H1 (cell line): ENCODE measurements around the gene AQP12A. TPM values are rescaled to one million over a fixed set of nuclear protein-coding genes. Genes with fewer than 3 reads are reported as not detected.

Source experiments
- FOSL1 ChIP-seq: IDR thresholded peaks from 2 replicates; pipeline ENCODE4 v1.6.1; 2011; ENCODE audit warnings: mild to moderate bottlenecking, low read depth, low read length, moderate library complexity; ENCODE audit not compliant: insufficient read depth
- KDM5A ChIP-seq: fragments of 200-600 bp; IDR thresholded peaks from 2 replicates; pipeline ENCODE4 v1.7.1; 2012; ENCODE audit warnings: mild to moderate bottlenecking, low read length, inconsistent platforms, mixed read lengths
- MAFK ChIP-seq: IDR thresholded peaks from 2 replicates; pipeline ENCODE4 v1.6.1; 2012; ENCODE audit warnings: low read depth, mild to moderate bottlenecking, improper control_type of control experiment, low read length
- RFX5 ChIP-seq: IDR thresholded peaks from 2 replicates; pipeline ENCODE4 v1.6.1; 2011; ENCODE audit warnings: low read depth, low read length, improper control_type of control experiment, borderline replicate concordance
- SAP30 ChIP-seq: fragments of 300-600 bp; sonication (generic); IDR thresholded peaks from 2 replicates; pipeline ENCODE4 v1.7.1; 2012; ENCODE audit warnings: low read length, moderate library complexity, mild to moderate bottlenecking, inconsistent platforms; ENCODE audit not compliant: insufficient read depth, insufficient replicate concordance
- SIRT6 ChIP-seq: IDR thresholded peaks from one replicate; pipeline ENCODE4 v1.7.1; 2012; ENCODE audit warnings: low read length, inconsistent platforms
- SRF ChIP-seq: IDR thresholded peaks from 2 replicates; pipeline ENCODE4 v1.6.1; 2011; ENCODE audit warnings: mild to moderate bottlenecking, low read depth, low read length, moderate library complexity
- SUZ12 ChIP-seq: fragments of 200-600 bp; sonication (generic); IDR thresholded peaks from 2 replicates; pipeline ENCODE4 v1.6.1; 2012; ENCODE audit warnings: mild to moderate bottlenecking, inconsistent platforms, low read length, moderate library complexity, mixed read lengths
- polyA plus RNA-seq, 7 experiments: library from polyadenylated mRNA; depleted of rRNA in 3 of 7; stranded (reverse) in 5 of 7; unstranded in 2 of 7; fragments of >200 nt in 5 of 7; fragments of 200-250 nt in 2 of 7; gene quantifications; 1 replicate in 5 of 7; 2 replicates in 1 of 7; 4 replicates in 1 of 7; pipeline versions ENCODE4 v1.2.1 to v1.2.3, GENCODE V29; 2011 to 2013; ENCODE audit warnings: missing spikeins in 2 of 7, mixed read lengths in 2 of 7
- total RNA-seq: library from RNA; stranded (reverse); fragmentation: NEBNext Ultra II Directional; extraction: Animal tissue kit (Norgen Biotek cat#: 25700); gene quantifications from 2 replicates; pipeline ENCODE4 v1.2.1, GENCODE V29; 2021

AQP12A gene
- total and polyA plus RNA-seq, 2 of the 8 experiments (the other 6 are each of a cell fraction or from before 2014, with no cell fraction given) = not detected

- no peak for TF ChIP-seq SIRT6
- TF ChIP-seq MAFK = no peak
- no peak for TF ChIP-seq SAP30
- TF ChIP-seq SUZ12 = no peak
- TF ChIP-seq RFX5 = no peak
- TF ChIP-seq FOSL1 = no peak
- TF ChIP-seq SRF = no peak
- no peak for TF ChIP-seq KDM5A
Observed at GRCh38 chr2:240727439-240727838, 35.8 kb downstream of the AQP12A start (continued).
